HG03095 (cell line): ENCODE data around the gene LCLAT1.

Experiments
- ATAC-seq: cut with Tn5 transposase; IDR thresholded peaks from one replicate; pipeline ENCODE4 v1.9.1; 2021; ENCODE audit warnings: moderate library complexity; ENCODE audit not compliant: unreplicated experiment

The LCLAT1 gene

DNA sequence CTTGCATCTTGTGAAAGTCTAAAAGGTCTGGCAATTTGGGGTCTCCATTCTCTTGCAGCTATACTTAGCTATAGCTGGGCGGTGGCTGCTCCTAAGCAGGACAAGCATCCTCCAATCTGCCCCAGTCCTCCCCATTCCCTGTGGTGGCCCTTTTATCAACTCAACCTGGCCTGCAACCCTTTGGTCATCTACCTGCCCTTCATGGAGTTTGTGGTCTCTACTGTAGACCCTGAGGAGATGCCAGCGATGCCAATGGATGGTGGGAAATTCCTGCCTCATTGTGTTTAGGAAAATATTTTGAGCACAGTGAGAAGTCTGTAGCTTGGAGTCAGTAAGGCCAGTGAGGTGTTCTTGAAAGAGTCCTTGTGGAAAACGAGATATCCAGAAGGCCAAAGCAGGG, 216.8 kb downstream of the LCLAT1 start:
- ATAC-seq, result no peak

DNA sequence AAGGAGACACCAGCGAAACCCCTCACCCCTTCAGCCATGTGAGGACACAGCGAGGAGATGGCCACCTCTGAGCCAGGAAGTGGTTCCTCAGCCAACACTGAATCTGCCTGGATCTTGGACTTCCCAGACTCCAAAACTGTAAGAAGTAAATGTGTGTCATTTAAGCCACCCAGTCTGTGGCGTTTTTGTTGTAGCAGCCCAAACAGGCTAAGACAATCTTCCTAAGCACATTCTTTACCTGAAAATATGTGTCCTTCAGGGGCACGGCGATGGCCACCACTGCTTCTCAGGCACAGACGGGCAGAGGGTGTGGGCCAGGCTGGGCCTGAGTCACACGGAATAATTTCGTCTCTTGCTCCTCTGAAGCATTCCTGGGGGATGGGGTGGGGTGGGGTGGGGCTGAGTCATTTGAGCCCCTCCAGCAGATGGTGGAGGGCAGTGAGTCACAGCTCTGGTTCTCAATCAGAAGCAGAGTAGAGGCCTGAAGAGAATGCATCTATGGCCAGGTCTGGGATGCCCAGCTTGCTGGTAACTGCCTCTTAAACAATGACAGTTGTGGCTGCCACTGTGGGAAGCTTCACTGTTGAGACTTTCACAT, 217.8 kb downstream of the LCLAT1 start:
- ATAC-seq, result no peak

DNA sequence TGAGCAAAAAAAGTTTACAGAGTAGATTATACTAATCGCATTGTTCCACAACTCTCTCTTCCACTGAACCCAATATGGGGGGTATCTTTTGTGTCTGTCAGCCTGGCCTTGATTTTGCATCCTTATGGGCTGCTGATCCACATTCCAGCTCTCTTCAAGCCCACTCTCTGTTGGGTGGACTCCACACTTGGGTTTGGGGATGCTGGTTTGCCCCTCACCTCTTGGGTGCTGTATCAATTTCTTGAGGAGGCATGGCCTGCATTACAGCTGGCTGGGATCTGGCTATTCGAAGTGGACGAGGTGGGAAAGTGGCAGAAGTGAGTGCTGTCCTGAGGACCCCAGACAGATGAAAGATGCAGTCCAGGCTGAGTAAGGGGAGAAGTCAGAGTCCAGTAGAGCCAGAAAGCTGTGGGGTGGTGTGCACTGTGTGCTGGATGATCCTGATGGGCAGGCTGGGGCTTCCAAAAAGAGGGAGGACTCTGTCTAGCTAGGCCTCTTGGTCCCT, 218.8 kb downstream of the LCLAT1 start:
- ATAC-seq, result no peak

DNA sequence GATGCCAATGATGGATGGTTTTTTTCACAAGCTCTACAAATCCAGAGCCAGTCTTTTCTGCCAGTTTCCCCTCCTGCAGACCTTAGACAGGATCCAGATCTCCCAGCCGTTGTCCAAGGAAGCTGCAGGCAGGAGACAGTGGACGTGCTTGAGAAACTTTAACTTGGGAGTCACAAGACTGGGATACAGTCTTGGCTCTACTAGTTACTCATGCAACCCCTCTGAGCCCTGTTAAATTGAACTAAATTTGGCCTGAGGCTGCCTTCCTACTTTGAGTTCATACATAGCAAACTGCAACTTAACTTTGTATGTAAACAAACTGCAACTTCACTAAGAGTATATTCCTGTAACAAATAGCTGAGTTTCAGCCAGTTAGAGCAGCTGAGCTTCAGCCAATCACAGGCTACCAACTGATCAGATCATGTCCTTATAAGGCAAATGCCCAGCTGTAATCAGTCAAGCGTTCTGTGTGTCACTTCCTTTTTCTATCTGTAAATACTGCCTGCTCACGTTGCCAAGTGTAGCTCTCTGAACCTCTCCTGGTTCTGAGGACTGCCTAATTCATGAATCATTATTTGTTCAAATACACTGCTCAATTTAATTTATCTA, 219.3 kb downstream of the LCLAT1 start:
- no peak for ATAC-seq

DNA sequence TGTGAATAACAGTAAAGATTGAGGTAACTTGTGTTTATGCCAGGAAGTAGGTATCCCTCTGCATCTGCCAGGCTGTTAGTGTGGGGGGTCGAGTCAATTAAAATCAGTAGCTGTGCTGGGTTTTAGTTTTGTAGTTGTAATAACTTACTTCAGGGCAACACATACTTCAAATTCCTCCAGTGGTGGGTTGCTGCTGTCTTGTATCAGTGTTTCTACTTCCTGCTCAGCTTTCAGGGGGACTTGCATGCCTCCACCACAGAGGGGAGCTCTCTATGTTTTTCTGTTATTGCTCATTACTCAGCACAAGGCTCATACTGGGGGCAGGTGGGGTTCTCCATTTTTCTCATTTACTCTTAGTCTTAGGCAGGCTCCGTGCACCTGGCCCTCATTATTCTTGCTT, 223.4 kb downstream of the LCLAT1 start:
- ATAC-seq, result no peak

DNA sequence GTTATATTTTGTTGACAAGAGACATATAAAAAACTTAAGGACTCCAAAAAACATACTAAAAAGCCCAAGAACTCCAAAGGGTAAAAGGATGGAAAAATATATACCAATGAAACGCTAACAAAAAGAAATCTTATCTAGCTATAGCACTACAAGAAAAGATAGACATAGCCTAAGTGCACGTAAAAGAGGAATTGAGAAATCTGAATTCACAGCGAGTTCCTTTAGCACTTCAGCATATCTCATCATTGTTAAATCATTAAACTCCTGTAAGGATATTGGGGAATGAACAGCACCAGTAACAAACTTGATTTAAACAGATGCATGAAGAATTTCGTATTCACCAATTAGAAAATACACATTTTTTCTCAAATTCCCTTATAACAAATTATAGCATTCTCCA, 226.1 kb downstream of the LCLAT1 start:
- no peak for ATAC-seq

DNA sequence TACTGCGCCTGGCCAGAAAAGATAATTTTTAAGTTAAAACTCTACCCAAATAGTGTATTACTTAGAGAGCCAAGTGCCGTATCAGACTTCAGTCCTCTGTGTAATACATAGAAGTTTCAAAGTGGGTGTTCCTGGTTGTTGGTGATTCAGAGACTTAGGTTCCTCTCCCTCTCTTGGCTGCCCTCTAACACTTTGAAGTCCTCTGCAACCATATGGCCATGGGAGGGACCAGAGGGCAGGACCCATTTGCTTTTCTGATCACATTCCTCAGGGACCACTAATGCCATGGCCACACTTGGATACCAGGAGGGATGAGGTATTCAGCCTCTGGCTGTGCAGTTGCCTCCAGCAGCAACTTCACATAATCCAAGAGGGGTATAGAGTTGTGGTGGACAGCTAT, 228.7 kb downstream of the LCLAT1 start:
- no peak for ATAC-seq

DNA sequence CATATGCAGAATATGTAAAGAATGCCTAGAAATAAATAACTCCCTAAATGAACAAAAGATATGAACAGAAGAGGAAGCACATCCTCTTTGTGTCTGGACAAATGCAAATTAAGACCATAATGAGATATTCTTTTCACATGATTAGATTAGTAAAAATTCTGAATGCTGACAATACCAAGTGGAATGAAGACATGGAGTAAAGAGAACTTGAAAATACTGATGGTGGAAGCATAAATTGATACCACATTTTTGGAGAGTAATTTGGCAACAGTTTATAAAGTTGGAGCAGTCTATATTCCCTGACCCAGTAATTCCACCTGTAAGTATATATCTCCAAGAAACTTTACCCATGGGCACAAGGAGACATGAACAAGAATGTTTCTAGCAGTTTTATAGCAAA, 230.2 kb downstream of the LCLAT1 start:
- ATAC-seq, result no peak

DNA sequence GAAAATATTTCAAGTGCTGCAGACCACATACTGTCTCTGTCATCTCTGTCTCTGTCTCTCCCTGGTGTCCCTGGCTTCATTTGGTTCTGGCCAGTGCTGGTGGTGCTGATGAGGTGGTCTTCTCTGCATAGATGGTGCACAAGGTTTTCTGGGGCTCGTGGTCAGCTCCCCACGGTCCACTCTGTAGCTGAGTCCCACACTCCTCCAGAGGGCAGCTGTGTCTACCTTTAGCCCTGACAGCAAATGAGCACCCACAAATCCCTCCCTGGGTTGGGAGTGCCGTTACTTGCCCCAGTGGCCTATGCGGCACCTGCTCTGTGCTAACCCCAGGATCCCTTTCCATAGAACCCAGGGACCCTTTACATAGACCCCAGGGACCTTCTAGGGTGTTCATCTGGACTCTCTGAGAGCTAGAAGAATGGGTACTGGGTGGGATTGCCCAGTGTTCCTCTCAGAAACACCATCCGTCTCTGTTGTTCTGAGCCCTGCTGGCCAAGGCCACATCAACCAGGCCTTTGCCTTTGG, 230.9 kb downstream of the LCLAT1 start:
- no peak for ATAC-seq

DNA sequence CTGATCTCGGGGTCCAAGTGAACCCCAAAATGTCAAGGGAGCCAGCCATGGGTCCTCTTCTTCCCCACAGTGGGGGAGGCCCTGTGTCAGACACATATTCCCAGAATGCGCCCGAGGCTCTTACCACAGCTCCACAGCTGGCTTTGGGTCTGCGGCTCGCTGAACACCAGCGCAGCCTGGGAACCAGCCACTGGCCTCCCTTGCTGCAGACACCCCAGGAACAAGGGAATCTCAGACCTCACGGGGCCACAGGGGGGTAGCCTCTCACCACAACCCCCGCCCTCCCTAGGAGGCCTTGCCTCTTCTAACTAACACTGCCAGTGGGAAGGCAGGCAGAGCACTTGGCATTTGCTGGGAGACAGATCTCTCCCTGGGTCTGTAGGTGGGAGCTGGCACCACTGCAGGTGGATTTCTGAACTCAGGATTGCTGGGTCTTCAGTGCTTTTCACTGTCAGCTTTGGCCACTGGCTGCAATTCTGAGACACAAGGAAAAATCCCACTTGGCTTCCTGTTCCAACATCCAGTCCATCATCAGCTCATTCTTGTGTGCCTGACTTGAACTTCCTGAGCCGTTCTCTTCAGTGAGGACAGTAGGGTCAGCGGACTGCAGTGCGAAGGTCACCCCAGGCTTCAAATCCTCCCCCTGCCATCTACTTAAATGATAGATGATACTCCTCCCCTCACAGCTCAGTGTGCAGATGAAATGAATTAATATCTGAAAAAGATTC, 231.5 kb downstream of the LCLAT1 start:
- ATAC-seq, result no peak

DNA sequence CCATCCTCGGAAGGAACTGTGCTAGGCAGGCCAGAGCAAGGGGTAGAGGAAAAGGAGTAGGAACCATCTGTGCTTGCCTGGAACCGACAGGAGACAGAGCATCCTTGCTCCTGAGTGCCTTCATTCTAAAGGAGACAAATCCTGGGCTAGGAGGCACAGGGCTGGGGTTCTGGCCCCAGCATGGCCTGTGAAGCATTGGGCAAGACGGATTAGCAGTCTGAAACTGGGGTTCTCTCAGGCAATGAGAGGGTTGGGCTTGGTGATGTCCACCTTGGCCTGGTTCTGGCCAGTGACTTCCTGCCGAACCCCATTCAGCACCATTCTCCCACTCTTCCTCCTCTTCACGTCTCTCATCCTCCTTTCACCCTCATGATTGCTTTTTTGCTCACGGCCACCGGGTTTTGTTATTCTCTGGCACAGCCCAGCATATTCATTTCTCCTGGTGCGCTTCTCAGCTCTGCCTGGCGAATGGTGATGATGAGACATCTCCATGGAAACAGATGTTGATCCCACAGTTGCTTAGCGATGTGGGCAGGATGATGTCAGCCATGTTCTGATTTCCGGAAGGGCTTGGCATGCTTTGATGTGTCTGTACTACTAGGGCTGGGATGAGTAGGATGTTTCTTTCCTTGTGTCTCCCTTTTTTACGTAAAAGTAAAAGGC, 232.5 kb downstream of the LCLAT1 start:
- ATAC-seq, result no peak

DNA sequence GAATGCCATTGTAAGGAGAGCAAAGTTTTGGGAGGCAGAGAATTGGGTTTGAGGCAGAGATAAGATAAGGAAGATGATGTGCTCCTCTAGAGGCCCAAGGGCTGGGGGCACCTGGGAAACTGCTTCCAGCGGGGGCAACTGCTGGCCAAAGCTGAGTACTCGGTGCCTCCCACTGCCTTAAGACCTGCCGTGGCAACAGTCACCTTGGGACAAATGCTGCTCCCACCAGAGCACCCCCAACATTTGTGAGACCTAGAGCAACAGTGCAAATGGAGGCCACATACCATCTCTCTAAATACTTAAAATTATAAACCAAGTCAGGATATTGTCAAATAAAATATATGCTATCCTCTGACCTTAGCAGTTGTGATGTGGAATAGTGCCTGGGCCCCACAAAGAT, 233.1 kb downstream of the LCLAT1 start:
- ATAC-seq, result no peak

DNA sequence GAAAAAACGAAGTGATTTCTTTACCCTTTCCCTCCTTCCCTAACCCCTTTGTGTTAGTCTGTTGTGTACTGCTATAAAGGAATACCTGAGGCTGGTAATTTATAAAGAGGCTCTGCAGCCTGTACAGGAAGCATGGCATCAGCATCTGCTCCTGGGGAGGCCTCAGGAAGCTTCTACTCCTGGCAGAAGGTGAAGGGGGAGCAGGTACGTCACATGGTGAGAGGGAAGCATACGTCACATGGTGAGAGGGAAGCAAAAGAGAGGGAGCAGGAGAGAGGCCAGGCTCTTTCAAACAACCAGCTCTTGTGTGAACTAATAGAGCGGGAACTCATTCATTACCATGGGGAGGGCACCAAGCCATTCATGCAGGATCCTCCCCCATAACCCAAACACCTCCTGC, 234.0 kb downstream of the LCLAT1 start:
- ATAC-seq, result no peak

DNA sequence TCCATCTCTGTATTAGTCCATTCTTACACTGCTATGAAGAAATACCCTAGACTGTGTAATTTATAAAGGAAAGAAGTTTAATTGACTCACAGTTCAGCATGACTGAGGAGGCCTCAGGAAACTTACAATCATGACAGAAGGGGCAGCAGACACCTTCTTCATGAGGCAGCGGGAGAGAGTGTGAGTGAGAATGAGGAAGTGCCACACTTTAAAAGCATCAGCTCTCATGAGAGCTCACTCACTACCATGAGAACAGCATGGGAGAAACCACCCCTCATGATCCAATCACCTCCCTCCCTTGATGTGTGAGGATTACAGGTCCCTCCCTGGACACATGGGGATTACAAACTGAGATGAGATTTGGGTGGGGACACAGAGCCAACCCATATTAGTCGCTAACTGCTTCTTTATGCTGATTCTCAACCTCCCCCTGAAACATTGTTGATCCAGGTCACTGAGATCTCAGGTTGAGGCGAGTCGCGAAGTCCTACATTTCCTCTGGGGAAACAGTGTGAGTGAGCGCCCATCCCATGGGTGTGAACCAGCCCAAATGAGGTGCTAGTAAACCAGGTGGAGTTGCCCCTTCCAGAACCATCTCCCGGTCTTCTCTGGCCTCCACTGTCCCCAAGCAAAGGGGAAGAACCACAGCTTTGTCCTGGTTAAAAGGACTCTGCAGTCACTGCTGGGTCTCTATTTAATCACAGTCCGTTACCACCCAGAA, 236.3 kb downstream of the LCLAT1 start:
- ATAC-seq, result no peak

DNA sequence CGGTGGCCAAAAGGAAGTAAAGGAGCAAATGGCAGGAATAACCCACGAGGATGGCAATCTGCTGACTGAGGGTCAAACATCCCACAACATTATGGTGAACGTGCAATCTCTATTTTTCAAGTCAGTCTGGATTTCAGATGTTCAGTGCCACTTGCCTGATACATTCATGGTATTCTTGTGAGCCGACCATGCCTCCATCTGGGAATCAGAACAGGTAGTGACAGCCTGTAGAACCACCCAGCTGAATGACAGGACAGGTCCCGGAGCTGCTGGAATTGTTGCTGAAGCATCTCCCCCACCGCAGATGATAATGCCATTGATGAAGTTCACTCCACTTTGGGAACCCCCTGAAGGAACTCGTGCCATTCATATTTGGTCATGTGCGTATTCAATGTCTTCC, 237.0 kb downstream of the LCLAT1 start:
- ATAC-seq, result no peak

DNA sequence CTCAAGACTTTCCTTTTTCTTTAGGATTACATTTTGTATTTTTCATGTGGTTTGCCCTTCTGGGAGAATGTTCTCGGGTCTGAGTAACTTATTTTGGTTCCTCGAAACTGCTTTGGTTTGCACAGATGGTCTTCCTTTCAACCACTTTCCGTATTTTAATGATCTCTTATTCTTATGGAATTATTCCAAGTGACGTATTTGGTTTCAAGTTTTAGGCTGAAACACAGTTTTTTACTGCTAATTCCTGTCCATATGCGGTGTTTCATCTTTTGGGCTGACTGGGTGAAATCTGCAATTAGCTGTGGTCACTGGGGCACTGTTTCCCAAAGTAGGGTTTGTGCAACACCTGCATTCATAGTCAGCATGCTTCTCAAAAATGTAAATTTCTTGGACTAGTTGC, 237.5 kb downstream of the LCLAT1 start:
- ATAC-seq, result no peak

DNA sequence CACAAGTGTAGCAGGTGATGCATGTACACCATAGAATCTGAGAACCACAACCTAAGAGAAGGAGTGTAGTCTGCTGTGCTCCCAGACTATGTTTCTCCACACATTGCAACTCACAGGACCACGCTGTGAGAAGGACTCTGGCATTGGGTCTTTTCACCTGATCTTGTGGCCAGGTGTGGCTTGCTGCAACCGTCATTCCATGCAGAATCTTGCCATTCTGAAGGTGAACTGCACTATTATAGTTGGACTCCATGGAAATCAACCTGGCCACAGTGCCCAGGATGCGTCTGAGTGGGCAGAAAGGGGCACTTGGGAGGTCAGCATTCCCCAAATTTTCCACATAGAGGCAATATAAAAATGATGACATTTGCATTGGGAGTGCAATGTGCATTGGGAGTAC, 237.9 kb downstream of the LCLAT1 start:
- ATAC-seq, result no peak

DNA sequence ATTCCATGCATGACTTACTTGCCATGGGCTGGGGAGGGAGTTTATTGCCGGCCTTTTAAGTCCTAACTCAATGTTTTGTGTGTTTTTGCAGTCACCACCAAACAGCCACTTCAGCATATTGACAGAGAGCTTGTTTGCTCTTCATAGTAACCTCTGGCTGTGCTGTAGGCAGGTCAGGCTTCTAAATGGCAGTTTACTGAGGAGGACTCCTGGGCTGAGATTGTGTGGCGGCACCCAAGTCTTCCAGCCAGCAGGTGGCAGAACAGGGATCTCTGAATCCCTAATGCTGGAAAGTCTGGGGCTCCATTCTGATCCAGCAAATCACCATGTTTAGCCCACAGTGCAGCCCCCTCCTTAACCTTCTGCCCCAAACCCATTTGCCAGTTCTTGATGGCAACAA, 239.0 kb downstream of the LCLAT1 start:
- no peak for ATAC-seq

DNA sequence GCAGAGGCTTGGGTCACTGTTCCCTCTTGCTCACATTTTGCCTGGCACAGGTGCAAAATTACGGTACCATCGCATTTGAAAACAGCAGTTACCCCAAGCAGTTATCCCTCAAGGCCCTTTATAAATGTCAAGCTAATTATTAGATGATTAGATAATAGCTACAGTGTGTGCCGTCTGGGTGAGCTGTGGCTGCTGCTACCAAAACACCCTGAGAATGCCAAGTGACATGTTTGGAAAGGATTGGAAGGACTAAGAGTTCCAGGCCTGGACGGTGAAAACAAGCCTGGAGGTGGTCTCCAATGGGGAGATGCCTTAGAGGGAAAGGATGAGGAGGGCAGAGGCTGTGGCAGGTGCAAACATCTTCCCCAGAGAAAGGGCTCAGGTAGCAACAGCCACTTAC, 239.6 kb downstream of the LCLAT1 start:
- no peak for ATAC-seq

DNA sequence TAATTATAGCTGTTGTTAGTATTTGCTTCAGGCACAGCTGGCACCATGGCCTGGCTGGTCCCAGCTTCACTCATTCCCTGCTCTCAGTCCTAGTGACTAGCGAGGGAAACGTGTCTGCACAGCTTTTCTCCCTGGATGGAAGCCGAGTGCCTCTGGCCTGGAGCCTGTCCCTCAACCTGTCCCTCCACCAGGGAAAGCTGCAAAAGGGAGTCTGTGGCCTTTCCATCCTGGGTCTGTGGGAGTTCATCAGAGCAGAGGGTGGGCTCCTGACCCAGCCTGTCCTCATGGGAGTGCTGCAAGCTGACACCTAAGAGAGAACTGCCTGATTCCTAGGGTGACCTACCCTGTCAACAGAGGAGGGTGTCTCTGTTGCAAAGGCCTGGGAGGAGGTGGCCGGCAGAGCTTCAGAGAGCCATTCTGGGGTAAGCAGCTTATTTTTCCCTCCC, 241.9 kb downstream of the LCLAT1 start:
- ATAC-seq, result no peak
